Body of pancreas (tissue), 4 donors: Measurements from ENCODE around the gene KIAA0040.

Experiments
- POLR2A ChIP-seq, 3 donors: fragments of 450-650 bp; IDR thresholded peaks; one replicate each; pipeline ENCODE4 v1.6.1; 2016; ENCODE audit warnings: antibody characterized with exemption in 3 of 3, mild to moderate bottlenecking in 2 of 3
- TF ChIP-seq, protein P1 (sequence below), 7 experiments: fragments of 450-650 bp in 4 of 7; fragments of 200-600 bp in 3 of 7; sonication (generic) in 3 of 7; IDR thresholded peaks; one replicate each; pipeline ENCODE4 v1.5.1; 2016 to 2019; ENCODE audit warnings: antibody characterized with exemption in 7 of 7

DNA sequence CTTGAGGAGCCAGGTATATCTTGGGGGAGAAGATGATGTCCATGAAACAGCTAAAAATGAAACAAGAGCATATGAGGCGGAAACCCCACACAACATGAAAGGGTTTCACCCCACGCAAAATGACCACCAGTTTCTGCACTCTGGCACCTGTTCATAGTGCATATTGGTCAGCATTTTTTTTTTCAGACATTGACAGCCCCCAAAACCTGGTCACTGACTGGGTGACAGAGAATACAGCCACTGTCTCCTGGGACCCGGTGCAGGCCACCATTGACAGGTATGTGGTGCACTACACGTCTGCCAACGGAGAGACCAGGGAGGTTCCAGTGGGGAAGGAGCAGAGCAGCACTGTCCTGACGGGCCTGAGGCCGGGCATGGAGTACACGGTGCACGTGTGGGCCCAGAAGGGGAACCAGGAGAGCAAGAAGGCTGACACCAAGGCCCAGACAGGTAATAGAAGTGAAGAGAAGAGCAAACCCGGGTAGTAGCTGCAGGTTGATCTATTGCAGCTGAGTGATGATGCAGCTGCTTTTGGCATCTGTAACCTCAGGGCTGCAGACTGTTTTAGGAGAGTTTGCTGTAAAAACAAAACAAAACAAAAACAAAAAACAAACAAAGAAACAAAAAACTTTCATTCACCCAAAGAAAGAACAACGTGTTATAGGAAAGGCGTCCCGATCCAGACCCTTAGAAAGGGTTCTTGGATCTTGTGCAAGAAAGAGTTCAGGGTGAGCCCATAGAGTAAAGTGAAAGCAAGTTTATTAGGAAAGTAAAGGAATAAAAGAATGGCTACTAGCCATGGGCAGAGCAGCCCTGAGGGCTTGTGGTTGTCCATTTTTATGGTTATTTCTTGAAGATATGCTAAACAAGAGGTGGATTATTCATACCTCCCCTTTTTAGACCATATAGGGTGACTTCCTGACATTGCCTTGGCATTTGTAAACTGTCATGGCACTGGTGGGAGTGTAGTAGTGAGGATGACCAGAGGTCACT is 73.9 kb downstream of the KIAA0040 start:
- TF ChIP-seq, protein P1, sequence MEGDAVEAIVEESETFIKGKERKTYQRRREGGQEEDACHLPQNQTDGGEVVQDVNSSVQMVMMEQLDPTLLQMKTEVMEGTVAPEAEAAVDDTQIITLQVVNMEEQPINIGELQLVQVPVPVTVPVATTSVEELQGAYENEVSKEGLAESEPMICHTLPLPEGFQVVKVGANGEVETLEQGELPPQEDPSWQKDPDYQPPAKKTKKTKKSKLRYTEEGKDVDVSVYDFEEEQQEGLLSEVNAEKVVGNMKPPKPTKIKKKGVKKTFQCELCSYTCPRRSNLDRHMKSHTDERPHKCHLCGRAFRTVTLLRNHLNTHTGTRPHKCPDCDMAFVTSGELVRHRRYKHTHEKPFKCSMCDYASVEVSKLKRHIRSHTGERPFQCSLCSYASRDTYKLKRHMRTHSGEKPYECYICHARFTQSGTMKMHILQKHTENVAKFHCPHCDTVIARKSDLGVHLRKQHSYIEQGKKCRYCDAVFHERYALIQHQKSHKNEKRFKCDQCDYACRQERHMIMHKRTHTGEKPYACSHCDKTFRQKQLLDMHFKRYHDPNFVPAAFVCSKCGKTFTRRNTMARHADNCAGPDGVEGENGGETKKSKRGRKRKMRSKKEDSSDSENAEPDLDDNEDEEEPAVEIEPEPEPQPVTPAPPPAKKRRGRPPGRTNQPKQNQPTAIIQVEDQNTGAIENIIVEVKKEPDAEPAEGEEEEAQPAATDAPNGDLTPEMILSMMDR (IDR thresholded peaks at IDR 0.05): no peak
- no peak for TF ChIP-seq POLR2A (IDR thresholded peaks at IDR 0.05)
